Measurements from ENCODE around the gene IL4I1. TPM values are rescaled to one million over a fixed set of nuclear protein-coding genes. Genes with fewer than 3 reads are reported as not detected.
A peak's percentile ranks its signal among the peaks of the same experiment; 100 is the strongest.

Gene IL4I1
- total and polyA plus RNA-seq, 2 of the 8 experiments (the other 6 are each of a cell fraction or from before 2014, with no cell fraction given) = 0.41 to 0.76 TPM

- TF ChIP-seq CEBPB (IDR thresholded peaks at IDR 0.05; ENCODE audit: low read depth, low read length) (no peak), PHF8 (conservative IDR thresholded peaks at IDR 0.05; ENCODE audit: low read depth, low read length) (no peak), POU5F1 (IDR thresholded peaks at IDR 0.05; ENCODE audit: low read depth, low read length) (no peak), HDAC2 (IDR thresholded peaks at IDR 0.05; ENCODE audit: borderline replicate concordance in 1 of 2, low read depth in 2 of 2, low read length in 2 of 2) (peak; percentile 50 to 76; a peak in 2 of 4 replicates), CHD1 (IDR thresholded peaks at IDR 0.05; ENCODE audit: low read depth, low read length) (no peak), JUND (IDR thresholded peaks at IDR 0.05; ENCODE audit: low read length) (no peak), GTF2F1 (IDR thresholded peaks at IDR 0.05; ENCODE audit: borderline replicate concordance, low read depth, low read length) (no peak)
Observed at GRCh38 chr19:49862391-49863253, 34.1 kb downstream of the IL4I1 start (continued).

Data from H1 (cell line).